Stimulated activated CD4-positive, alpha-beta T cell treated with anti-CD3 and anti-CD28 coated beads, Interleukin-4, amount 100 ng/mL, for 48 hours (primary cell): Measurements from ENCODE around the gene TRAPPC11.
A peak's percentile ranks its signal among the peaks of the same experiment; 100 is the strongest.
"Not testable (repeated sequence)": the region's sequence is repeated elsewhere in the genome, so short reads cannot be mapped to it uniquely, and the experiment has no call there.

ENCODE experiments used
- DNase-seq, 2 donors: peaks; one replicate each; pipeline ENCODE4 v3.0.0-alpha.2; 2020; ENCODE audit warnings: low read depth in 2 of 2

The TRAPPC11 gene

DNA sequence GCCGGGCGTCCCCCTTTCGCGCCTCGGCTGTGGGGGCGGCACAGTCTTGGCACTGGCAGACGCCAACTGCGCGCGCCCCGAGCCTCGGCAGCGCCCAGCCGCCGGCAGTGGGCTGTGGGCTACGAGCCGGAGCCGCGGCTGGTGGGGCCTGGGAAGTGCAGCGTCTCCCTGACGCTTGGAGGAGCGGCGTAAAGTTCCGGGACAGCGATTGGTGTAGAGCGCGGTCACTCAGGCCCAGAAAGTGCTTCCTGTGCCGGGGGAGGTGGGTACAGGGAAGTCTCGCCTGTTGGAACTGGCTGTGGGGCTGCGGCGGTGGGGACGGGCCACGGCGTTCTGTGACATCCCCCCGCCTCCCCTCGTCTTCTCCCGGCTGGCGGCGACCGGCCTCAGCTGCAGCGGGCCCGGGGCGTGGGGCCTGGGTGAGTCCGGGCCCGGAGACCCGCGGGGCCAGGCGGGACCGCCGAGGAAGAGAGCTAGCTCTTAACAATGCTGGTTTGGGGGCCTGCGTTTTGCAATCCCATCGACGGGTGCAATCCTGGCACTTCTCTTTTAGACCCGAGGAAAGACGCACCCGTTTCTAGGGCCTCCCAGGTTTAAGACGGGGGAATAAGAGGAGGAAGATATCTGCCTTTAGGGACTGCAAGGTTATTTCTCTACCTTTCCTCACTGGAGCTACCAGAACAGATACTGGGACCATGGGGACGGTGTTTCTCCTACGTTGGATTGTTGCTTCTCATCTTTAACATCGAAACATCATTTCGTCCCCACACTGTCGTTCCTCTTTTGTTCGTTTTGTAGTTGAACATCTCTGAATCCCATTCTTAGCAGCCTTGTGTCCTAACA, at the start of gene TRAPPC11, which contains the start of gene RWDD4:
Gene TRAPPC11, plus strand, starts transcription at position 265 of the 843 bp plus-strand sequence. CDS start 4,575 bp downstream, outside the sequence.
Gene RWDD4, minus strand, starts transcription at position 157 of the 843 bp plus-strand sequence. CDS start 233 bp downstream, outside the sequence.
- DNase-seq = peak; percentile 88 to 95

DNA sequence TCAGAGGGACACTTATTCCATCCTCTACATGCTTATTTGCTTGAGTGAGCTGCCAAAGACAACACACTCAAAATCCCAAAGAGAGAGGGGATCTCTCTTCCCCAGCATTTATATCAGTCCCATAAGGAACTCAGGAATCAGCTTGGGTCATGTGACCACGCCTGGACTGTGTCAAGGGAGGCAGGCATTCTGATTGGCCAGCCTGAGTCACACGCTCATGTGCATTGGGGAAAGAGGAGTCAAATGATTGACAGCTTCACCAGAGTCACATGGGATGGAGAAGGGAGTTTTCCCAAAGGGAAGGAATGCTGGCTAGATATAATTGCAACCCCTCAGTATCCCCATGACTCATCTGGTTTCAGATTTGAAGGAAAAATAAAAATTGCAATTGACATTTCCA, 49.1 kb upstream of the TRAPPC11 start:
- no peak for DNase-seq

DNA sequence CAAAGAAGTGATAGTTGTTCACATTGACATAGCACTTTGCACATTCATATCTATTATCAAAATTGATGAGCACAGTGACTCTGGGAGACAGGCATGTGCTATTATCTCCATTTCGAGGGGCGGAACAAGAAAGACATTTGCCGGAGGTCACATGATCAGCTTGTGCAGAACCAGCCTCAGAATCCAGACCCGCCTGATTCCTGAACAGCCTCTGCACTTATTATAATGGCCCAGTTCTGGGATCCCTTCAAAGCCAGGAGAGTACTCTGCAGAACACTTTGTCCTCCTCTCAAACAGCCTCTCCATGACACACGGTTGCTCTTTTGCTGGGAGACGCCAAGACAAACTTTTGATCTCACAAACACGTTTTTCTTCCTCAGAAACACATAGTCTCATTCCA, 48.5 kb upstream of the TRAPPC11 start:
- no peak for DNase-seq

DNA sequence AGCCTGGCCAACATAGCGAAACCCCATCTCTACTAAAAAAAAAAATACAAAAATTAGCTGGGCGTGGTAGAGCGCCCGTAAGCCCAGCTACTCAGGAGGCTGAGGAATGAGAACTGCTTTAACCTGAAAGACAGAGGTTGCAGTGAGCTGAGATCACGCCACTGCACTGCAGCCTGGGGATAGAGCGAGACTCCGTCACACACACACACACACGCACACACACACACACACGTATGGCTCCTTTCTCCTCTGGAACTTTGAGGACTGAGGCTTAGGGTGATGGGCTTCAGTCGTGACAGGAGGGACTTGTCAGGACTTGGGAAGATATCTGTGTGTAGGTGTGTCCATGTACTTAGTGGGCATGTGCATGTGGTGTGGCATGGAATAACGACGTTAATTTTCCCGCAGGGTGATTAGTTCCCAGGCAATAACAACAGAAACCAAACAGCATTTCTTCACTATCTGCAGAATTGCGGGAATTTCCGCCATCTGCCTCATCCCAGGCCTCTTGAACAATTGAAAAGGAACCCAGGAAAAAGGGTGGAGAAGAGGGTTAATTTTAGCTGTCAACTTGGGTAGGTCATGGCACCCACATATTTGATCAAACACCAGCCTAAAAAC, 47.8 kb upstream of the TRAPPC11 start:
- no peak for DNase-seq

DNA sequence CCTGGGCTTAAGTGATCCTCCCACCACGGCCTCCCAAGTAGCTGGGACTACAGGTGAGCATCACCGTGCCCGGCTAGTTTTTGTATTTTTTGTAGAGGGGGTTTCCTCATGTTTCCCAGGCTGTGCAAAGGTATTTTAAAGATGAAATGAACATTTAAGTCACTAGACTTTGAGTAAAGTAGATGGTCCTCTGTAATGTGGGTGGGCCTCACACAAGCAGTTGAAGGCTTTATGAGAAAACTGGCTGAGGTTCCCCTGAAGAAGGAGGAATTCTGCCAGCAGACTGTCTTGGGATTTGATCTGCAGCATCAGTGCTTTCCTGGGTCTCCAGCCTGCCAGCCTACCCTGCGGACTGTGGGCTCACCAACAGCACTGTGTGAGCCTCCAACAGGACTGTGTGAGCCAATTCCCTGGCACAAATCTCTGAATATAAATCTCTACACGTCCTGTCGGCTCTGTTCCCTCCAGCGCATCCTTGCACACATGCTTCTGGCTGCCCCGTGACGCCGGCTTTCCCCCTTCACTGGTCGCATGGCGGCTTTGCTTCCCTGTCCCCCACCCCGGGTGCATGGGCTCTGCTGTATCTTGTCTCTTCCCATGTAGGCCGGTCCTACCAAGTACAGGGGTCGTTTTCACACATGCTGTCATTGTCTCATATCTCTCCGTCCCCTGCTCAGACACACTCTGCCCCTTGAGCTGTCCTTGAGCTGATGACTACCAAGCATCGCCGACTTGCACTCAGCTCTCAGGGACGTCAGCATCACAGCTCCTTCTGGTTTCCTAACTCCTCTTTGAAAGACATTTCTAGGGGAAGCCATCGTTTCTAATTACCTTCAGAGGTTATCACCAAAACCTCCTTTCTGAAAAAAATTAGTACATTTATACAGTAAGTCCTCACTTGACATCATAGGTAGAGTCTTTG, 46.5 kb upstream of the TRAPPC11 start:
- no peak for DNase-seq

DNA sequence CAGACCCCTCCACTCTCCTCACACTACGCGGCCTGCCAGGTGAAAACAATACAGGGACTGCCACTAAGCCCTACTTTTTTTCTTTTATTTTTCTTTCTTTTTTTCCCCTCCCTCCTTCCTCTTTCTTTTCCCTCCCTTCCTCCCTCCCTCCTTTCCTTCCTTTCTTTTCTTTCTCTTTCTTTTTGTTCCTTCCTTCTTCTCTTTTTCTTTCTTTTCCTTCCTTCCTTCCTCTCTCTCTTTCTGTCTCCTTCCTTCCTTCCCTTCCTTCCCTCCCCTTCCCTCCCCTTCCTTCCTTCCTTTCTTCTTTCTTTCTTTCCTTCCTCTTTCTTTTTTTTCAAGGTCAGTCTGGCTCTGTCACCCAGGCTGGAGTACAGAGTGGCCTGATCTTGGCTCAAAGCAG, 42.0 kb upstream of the TRAPPC11 start:
- DNase-seq = no peak

DNA sequence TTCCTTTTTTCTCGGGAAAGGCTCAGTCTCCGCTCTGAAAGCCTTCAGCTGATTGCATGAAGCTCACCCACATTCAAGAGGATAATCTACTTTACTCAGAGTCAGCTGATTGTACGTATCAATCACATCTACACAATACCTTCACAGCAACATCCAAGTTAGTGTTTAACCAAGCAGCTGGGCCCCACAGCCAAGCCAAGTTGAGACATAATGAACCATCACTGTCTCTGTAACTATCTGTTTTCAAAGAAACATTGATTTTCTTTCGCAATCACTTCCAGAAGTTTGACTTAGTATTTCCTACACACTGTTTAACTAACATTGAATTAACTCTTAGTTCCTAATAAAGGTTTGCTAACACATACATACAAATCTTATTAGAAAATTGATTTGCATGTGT, 40.4 kb upstream of the TRAPPC11 start:
- no peak for DNase-seq

DNA sequence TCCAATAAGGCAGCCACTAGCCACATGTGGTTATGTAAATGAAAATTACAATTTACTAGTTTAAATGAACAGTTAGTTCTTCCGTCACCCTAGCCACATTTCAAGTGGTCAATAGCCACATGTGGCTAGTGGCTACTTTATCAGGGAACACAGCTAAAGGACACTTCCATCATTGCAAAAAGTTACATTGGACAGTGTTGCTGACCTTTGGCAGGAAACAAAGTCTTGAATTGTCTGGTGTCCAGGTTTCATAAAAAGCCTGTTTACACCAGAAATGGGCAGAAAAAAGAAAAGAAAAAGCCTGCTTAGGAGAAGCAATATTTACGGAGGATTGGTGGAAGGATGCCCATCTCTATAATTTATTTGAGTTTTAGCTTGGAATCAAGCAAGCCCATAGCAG, 38.7 kb upstream of the TRAPPC11 start:
- DNase-seq = no peak

DNA sequence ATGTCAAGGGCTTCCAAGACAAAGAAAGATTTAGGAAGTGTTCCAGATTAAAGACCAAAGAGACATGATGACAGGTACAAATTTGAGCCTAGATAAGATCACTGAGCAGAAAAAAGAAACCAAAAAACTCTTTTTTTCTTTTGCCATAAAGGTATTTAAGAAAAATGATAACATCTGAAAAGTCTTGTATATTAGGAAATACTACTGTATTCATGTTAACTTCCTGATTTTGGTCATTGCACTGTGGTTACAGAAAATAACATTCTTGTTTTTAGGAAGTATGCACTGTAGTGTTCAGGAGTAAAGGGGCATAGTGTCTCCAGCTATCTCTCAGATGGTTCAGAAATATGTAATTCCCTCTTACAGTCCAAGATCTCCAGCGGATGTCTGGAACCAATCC, 37.2 kb upstream of the TRAPPC11 start:
- DNase-seq = no peak

DNA sequence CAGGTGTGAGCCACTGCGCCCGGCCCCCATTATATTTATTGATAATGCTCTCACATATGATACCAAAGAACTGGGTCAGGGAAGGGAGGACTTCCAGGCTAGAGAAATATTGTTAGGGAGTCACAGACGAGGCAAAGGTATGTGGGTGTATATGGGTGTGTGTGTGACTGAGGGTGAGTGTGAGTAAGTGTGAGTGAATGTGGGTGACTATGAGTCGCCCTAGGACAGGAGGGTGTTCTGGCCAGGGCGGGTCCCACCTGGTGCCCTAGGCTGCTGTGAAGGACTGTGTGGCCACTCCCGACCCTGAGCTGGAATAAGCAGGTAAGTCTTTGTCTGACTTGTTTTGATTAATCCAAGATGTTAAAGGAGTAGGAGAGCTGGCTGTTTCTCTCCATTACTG, 34.5 kb upstream of the TRAPPC11 start:
- DNase-seq = no peak

DNA sequence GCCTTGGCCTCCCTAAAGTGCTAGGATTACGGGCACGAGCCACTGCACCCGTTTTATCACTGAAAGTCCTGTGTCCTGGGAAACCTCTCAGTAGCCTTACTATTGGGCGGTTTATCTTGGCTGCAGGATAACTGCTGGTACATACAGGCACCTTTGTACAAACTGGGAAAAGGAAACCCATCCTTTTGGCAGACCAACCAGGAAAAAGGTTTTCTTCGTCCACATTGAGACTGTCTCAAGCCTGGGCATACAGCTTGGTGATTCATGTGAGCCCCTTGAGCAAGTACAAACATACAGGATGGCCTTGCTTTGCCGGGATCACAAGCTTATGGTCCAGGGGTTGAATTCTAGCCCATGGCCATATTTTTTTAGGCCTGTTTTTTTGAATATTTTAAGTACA, 32.9 kb upstream of the TRAPPC11 start:
- DNase-seq = no peak

DNA sequence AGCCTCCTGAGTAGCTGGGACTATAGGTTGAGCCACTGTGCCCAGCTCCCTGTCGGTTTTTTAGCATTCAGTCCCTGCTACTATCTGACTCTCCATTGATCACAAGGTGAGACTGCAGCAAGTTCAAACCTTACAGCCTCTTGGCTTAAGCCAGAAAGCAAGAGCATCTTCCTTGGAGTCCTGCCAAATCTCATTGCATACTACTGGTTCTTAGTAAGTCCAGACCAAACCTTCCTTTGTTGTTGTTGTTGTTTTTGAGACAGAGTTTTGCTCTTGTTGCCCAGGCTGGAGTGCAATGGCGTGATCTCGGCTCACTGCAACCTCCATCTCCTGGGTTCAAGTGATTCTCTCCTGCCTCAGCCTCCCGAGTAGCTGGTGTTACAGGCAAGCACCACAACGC, 31.8 kb upstream of the TRAPPC11 start:
- DNase-seq = not testable (repeated sequence)

DNA sequence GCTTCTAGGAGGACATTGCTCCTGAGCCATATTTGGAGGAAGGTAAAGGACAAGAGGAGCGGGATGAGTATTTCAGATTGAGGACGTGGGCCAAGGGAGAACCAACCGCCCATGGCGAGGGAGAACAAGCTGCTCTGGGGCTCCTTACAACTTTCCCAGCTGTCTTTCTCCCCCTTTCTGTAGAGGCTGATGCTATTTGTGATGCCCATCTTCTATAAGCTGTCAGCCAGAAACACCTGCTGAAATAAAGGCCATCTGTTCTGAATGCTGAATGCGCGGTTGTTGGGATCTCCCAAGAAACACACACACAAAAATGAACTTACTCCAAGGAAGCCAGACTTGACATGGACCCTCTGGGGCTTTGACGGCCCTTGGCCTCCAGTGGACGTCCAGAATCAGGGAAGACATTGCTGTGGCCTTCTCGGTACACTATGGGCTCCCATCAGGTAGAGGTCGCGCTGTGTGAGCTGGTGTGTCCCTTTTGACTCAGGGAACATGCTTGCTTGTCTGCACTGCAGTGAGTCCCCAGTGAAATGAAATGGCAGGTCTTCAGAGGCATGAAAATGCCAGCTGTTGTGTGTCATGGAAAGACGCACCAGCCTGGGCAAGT, 31.0 kb upstream of the TRAPPC11 start:
- no peak for DNase-seq

DNA sequence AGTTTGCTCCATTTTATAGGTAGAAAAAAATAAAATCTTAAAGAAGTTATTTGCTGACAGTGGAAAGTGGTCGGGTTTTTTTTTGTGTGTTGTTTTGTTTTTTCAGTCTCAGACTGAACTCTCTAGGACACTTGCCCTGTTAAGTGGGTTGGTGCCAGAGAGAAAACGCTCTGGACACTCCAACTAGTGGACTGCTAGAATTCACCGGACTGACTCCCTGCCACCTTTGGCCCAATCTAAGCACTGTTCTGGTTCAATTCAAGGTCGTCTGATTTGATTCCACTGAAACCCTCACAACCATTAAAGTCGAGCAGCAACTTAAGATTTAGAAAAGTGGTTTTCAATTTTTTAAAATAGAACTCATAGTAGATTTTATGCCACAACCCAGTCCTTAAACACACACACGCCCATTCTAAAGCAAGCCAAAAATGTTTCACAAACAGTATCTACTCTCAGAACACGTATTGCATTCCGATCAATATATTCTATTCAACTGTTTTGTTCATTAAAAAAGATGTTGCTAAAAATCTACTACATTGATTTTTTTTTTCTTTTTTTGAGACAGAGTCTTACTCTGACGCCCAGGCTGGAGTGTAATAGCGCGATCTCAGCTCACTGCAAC, 27.4 kb upstream of the TRAPPC11 start:
- no peak for DNase-seq

DNA sequence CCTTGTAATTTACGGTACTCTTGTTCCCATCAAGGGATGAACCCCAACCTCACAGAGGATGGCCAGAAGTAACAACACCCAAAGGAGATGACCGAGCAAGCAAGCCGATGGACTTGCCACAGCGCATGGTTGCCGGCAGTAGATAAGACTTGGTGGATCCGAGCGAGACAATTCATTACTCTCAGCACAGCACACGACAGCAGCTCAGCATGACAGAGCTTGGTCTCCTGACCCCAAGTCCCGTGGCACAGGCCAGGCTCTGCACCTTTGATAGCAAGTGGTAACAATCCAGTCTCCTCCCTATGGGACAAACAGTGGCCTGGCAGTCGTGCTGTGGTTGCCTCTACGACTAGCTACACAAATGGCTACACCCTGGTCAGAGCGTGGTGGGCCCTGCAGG, 26.4 kb upstream of the TRAPPC11 start:
- no peak for DNase-seq

DNA sequence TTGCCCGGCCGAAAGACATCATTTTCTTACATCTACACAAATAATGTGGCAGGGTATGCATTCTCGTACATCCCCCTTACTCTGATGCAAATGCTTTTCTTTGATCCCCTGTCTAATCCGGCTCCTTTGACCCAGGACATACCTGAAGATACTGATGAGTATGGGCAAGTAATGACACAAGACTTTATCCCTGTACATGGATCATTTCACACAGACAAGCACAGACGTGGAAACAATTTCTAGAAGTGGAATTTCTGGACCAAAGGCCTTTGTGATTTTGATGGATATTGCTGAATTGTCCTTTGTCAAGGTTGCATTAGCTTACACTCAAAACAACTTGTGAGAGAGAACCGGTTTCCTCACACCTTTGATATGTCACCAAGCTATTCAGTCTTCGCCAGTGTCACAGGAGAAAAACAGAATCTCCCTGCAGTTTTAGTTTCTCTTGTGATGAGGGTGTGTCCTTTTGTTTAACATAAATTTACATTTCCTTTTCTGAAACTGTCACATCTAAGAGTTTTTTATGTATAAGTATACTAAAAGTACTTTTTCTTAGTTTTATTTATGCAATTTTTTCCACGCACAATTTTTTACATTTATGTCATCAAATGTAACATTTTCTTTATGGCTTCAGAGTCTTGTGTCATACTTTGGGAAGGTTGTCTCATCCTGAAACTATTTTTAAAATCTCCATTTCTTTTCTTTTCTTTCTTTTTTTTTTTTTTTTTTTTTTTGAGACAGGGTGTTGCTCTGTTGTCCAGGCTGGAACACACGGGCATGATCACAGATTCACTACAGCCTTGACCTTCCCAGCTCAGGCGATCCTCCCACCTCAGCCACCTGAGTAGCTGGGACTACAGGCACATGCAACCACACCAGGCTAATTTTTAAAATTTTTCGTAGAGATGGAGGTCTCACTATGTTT, 25.4 kb upstream of the TRAPPC11 start:
- DNase-seq = no peak

DNA sequence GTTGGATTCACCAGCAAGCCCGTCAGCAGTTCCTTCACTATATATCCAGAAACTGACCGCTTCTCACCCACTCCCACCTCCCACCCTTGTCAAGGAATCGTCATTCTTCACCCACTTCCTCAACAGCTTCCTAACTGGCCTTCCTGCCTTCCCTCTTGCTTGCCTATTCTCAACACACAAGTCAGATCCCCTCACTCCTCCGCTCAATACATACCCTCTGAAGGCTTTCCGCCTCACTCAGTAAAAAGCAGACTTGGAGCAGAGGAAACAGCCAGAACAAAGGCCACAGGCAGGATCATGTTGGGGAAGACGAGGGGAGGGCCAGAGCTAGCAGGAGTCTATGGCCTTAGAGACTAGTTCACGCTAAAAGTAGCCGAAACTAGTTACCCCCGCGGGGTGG, 23.8 kb upstream of the TRAPPC11 start:
- no peak for DNase-seq

DNA sequence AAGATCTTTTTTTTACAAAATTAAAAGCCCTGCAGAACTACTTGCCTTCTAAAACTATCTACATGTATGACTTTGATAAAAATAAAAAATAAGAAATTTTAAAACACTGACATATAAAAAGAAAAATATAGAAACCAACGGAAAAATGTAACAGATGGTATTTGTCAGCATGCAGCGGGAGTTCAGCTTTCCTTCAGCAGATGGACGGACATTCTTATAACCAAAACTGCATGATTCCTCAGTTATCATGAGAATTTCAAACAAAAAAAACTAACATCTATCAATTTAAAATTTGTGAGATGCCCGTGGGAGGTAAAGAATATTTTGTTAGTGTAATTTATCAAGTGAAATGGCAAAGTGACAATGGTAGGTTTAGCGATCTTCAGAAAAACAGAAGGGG, 23.4 kb upstream of the TRAPPC11 start:
- DNase-seq = no peak

DNA sequence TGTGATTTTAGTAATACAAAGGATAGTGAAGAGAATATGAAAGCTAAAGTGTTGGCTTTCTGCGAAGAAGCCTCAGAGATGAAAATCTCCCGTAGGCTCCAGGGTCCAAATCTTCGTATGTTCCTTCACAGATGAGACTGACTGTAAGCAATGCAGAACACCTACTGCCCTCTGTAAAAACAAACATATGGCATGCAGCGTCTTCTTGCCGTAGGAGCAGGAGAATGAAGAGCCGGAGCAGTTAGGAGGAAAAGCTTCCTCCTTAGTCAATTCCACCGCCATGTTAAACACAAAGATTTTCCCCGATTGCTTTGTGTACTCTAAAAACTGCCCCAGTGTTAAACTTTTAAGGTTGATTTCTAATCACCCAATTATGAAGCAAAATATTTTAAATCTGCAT, 22.6 kb upstream of the TRAPPC11 start:
- DNase-seq = no peak

DNA sequence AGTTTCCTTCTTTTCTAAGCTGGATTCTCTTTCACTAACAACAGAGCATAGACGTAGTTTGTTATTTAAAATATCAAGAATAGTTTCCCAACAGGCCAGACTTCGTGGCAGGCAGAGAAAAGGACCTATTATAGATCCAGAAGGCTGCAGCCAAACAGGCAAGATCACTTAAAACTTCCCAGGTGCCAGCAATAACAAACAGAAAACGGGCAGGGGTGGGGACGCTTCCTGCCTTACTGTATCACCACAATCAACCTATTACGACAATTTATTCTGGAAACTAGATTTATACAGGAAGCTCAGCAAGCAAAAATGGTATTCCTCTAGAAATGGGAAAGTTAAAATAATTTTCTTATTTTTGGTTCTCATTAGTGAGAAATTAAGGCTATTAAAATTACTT, 22.2 kb upstream of the TRAPPC11 start:
- DNase-seq = no peak
